Rectal smooth muscle tissue (tissue), 1 donor: Measurements from ENCODE around the gene ZBBX.

Experiments
- H3K27ac ChIP-seq: one replicate; pipeline ENCODE4 v1.7.0; 2013; ENCODE audit warnings: low read depth, low read length, inconsistent platforms
- H3K27me3 ChIP-seq: one replicate; pipeline ENCODE4 v1.7.0; 2013; ENCODE audit warnings: low read length; ENCODE audit not compliant: control insufficient read depth, insufficient read depth
- H3K36me3 ChIP-seq: one replicate; pipeline ENCODE4 v1.7.0; 2013; ENCODE audit warnings: low read length; ENCODE audit not compliant: control insufficient read depth, insufficient read depth
- H3K4me1 ChIP-seq: one replicate; pipeline ENCODE4 v1.7.0; 2013; ENCODE audit warnings: low read length; ENCODE audit not compliant: control insufficient read depth, insufficient read depth
- H3K4me3 ChIP-seq: one replicate; pipeline ENCODE4 v1.7.0; 2013; ENCODE audit warnings: low read length
- H3K9ac ChIP-seq: one replicate; pipeline ENCODE4 v1.7.0; 2013; ENCODE audit warnings: low read length

ZBBX gene

GRCh38 chr3:167361306-167361705 lies 18.8 kb downstream of the ZBBX start:
- Histone ChIP-seq H3K27ac (no peak overlapping the region), H3K9ac (no peak overlapping the region), H3K36me3 (no peaks in the 10 kb centered on the region), H3K4me1 (no peaks in the 10 kb centered on the region), H3K4me3 (no peak overlapping the region), H3K27me3 (no peaks in the 10 kb centered on the region)

- no peaks in the 10 kb centered on the region for H3K27me3 ChIP-seq
- H3K9ac ChIP-seq: no peak overlapping the region
- H3K36me3 ChIP-seq: no peaks in the 10 kb centered on the region
- H3K27ac ChIP-seq: no peak overlapping the region
- no peak overlapping the region for H3K4me3 ChIP-seq
- no peaks in the 10 kb centered on the region for H3K4me1 ChIP-seq
Measured at GRCh38 chr3:167355446-167355845, 24.7 kb downstream of the ZBBX start.

- Histone ChIP-seq H3K27ac (no peak overlapping the region), H3K4me3 (no peak overlapping the region), H3K9ac (no peak overlapping the region), H3K27me3 (no peaks in the 10 kb centered on the region), H3K36me3 (no peaks in the 10 kb centered on the region), H3K4me1 (no peaks in the 10 kb centered on the region)
Measured at GRCh38 chr3:167354751-167355150, 25.3 kb downstream of the ZBBX start.

GRCh38 chr3:167350245-167350862 lies 29.7 kb downstream of the ZBBX start:
- Histone ChIP-seq H3K4me1 (no peaks in the 10 kb centered on the region), H3K36me3 (no peaks in the 10 kb centered on the region), H3K27me3 (no peaks in the 10 kb centered on the region), H3K9ac (no peak overlapping the region), H3K4me3 (no peak overlapping the region), H3K27ac (no peak overlapping the region)

- no peaks in the 10 kb centered on the region for H3K36me3 ChIP-seq
- no peak overlapping the region for H3K27ac ChIP-seq
- H3K27me3 ChIP-seq: no peaks in the 10 kb centered on the region
- no peak overlapping the region for H3K9ac ChIP-seq
- H3K4me1 ChIP-seq: no peaks in the 10 kb centered on the region
- no peak overlapping the region for H3K4me3 ChIP-seq
Measured at GRCh38 chr3:167346171-167346570, 33.9 kb downstream of the ZBBX start.

GRCh38 chr3:167330993-167331785 lies 48.9 kb downstream of the ZBBX start:
- Histone ChIP-seq H3K9ac (no peak overlapping the region), H3K36me3 (no peaks in the 10 kb centered on the region), H3K4me3 (no peak overlapping the region), H3K27me3 (no peaks in the 10 kb centered on the region), H3K4me1 (no peaks in the 10 kb centered on the region), H3K27ac (no peak overlapping the region)

GRCh38 chr3:167323572-167323971 lies 56.5 kb downstream of the ZBBX start:
- Histone ChIP-seq H3K27me3 (no peaks in the 10 kb centered on the region), H3K4me3 (no peak overlapping the region), H3K9ac (no peak overlapping the region), H3K4me1 (no peaks in the 10 kb centered on the region), H3K36me3 (no peaks in the 10 kb centered on the region), H3K27ac (no peak overlapping the region)

- H3K9ac ChIP-seq: no peak overlapping the region
Measured at GRCh38 chr3:167318996-167319615, 61.0 kb downstream of the ZBBX start.

GRCh38 chr3:167318306-167318705 lies 61.8 kb downstream of the ZBBX start:
- no peak overlapping the region for H3K9ac ChIP-seq
- H3K4me3 ChIP-seq: no peak overlapping the region
- H3K36me3 ChIP-seq: no peaks in the 10 kb centered on the region
- H3K27me3 ChIP-seq: no peaks in the 10 kb centered on the region
- no peak overlapping the region for H3K27ac ChIP-seq
- no peaks in the 10 kb centered on the region for H3K4me1 ChIP-seq

More at GRCh38 chr3:167318996-167319615, 61.0 kb downstream of the ZBBX start:
- H3K4me1 ChIP-seq: no peaks in the 10 kb centered on the region
- no peak overlapping the region for H3K27ac ChIP-seq
- no peaks in the 10 kb centered on the region for H3K27me3 ChIP-seq
- H3K36me3 ChIP-seq: no peaks in the 10 kb centered on the region
- no peak overlapping the region for H3K4me3 ChIP-seq

GRCh38 chr3:167306319-167306718 lies 73.8 kb downstream of the ZBBX start:
- Histone ChIP-seq H3K27me3 (no peaks in the 10 kb centered on the region), H3K27ac (no peak overlapping the region), H3K36me3 (no peaks in the 10 kb centered on the region), H3K4me1 (peaks cover 3% of the 10 kb centered on the region), H3K4me3 (no peak overlapping the region), H3K9ac (no peak overlapping the region)

GRCh38 chr3:167305340-167305890 lies 74.7 kb downstream of the ZBBX start:
- no peaks in the 10 kb centered on the region for H3K36me3 ChIP-seq
- H3K27ac ChIP-seq: no peak overlapping the region
- H3K4me1 ChIP-seq: peaks cover 3% of the 10 kb centered on the region
- no peaks in the 10 kb centered on the region for H3K27me3 ChIP-seq
- no peak overlapping the region for H3K4me3 ChIP-seq
- no peak overlapping the region for H3K9ac ChIP-seq

- H3K9ac ChIP-seq: no peak overlapping the region
- no peaks in the 10 kb centered on the region for H3K36me3 ChIP-seq
- H3K27me3 ChIP-seq: no peaks in the 10 kb centered on the region
- no peak overlapping the region for H3K27ac ChIP-seq
- no peak overlapping the region for H3K4me3 ChIP-seq
- peaks cover 3% of the 10 kb centered on the region for H3K4me1 ChIP-seq
Measured at GRCh38 chr3:167304077-167304476, 76.0 kb downstream of the ZBBX start.
